OCI-M2 (cell line): ENCODE results near the gene CDC37.
"Not testable (repeated sequence)": the region's sequence is repeated elsewhere in the genome, so short reads cannot be mapped to it uniquely, and the experiment has no call there.

Source experiments
- DNase-seq: peaks from one replicate; lab custom pipeline; 2025; ENCODE audit not compliant: unreplicated experiment; lab: John Stamatoyannopoulos, UW

CDC37 gene

DNA sequence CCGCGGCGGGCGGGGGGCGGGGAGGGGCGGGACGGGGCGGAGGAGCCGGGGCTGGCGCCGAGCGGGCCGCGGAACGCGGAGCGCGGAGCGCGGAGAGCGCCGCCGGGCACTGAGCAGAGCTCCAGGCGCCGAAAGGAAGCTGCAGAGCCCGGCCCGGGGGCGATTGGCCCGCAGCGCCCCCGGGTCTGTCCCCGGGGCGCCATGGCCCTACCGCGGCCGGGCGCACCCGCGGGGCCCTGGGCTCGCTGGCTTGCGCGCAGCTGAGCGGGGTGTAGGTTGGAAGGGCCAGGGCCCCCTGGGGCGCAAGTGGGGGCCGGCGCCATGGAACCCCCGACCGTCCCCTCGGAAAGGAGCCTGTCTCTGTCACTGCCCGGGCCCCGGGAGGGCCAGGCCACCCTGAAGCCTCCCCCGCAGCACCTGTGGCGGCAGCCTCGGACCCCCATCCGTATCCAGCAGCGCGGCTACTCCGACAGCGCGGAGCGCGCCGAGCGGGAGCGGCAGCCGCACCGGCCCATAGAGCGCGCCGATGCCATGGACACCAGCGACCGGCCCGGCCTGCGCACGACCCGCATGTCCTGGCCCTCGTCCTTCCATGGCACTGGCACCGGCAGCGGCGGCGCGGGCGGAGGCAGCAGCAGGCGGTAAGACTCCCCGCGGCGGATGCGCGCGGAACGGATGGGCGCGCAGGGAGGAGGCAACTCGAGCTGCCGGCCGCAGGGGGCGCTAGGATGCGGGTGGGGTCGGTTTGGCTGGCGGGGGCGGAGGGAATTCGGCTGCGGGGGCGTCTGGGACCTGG is 17.3 kb upstream of the CDC37 start, which contains the start of gene PDE4A:
TSS of gene PDE4A (plus strand) at position 95 of the 796 bp plus-strand sequence. CDS start at position 322, 227 bp downstream.
- no peak for DNase-seq

DNA sequence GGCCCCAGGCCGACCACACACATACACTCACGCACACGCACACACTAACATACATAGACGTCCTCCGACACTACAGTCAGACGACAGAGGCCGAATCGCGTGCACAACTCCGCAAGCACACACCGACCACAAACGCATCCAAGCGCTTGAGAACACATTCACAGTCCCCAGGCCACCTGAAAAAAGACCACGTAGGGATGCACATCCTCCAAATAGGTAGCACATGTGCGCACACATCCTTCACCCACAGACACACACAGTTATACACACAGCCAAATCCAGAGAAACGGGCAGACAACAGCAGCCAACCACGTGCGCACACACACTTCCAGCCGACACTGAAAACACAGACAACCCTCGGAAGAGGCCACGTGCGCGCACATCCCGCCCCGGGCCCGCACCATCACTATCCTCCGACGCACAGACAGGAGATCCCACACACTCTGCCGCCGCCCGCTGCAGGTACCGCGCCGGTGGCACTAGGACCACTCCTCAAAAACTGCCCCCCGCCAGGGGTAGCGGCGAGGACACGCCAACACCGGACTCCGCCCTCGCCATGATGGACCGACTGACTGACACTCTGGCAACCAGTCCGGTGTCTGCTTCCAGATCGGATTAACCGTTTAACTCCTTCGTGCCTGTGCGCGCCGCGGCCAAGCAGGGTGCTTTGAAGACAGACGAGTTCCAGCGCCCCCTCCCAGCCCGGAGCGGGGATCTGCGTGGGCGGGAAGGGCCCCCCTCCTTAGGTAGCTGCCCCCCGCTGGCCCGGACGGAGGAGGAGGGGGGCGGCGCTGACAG is 16.5 kb upstream of the CDC37 start:
- DNase-seq, result peak; percentile 100

DNA sequence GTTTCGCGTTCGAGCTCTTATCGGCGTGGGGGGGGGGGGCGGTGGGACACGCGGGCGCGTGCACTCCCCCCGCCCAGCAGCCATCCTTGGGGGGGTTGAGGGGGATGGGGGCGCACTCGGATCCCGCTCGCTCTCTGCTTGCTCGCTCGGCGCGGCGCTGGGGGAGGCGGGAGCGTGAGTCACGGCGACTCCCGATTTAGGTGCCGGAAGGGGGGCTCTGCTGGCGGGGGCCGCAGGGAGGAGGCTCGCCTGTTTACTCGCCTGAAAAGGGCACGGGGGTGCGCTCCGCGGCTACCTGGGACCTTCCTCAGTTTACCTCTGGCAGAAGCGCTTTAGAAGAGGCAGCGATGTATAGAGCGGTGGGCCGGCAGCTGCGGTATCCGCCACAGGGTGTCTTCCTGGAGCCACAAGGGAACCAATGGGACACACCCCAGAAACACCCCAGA is 15.9 kb upstream of the CDC37 start:
- no peak for DNase-seq

DNA sequence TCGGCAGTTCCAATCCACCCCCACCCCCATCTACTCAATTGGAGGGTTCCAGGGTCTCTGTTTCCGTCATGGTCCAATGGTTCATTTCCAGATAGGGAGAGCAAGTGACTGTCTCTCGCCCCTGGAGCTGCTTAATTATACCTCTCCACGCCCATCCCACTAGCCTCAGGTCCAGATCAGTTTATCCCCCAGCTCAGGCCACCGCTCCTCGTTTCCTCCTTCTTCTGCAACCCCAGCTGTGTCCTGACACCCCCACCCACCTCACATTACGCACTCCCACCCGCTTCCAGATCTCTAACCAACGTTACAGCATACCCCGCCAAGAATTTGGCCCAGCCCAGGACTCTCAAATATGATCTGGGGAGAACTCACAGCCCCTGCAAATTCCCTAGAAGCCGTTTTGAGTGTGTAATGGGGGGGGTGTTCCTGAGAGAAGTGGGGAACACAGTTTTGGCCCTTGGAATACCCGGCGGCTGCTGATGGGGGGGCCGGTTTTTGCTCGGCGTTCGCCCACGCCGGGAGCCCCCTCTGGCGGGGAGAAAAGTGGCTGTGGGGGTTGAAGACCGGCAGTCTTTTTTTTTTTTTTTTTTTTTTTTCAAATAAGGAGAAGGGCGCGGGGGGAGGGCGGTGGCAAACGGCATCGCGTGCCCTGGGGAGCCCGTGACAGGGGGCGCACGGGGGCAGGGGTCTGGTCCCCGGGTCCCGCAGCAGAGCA is 15.3 kb upstream of the CDC37 start:
- peak; percentile 99 for DNase-seq

DNA sequence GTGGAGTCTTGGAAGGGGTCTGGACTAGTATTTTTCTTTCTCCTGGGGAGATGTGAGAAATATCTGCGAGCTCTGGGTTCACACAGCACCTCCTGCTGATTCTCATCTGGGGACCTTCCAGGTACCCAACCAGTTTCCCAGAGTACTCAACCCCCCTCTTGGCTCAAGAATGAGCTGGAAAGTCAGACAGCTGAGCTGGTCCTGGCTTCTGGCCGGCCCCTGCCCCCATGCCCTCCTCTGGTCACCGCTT is 14.8 kb upstream of the CDC37 start:
- DNase-seq, result no peak

DNA sequence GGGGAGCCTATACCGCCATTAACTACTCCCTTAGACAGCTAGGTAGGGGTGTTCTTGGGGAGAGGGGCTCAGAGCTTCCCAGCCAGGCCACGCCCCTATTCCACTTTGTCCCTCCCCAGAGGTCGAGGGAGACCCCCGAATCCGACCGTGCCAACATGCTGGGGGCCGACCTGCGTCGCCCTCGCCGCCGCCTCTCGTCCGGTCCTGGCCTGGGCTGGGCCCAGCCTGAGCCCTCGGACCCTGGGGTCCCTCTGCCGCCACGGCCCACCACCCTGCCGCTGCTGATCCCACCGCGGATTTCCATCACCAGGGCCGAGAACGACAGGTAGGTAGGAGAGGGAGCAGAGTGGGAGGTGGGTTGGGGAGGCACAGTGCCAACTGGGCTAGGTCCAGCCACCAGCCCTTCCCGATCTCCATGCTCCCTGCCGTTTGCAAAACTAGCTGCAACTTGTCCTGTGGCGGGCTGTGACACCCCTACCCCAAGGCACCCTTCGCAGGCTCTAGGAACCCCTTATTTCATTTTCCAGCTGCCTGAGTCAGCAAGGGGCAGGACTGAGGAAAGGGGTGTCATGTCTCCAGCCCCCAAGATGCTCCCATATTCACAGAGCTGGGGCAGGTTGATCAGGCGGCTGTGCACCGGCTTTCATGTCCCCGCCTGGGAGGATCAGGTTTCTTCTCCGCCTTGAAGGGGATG is 14.3 kb upstream of the CDC37 start:
- no peak for DNase-seq

DNA sequence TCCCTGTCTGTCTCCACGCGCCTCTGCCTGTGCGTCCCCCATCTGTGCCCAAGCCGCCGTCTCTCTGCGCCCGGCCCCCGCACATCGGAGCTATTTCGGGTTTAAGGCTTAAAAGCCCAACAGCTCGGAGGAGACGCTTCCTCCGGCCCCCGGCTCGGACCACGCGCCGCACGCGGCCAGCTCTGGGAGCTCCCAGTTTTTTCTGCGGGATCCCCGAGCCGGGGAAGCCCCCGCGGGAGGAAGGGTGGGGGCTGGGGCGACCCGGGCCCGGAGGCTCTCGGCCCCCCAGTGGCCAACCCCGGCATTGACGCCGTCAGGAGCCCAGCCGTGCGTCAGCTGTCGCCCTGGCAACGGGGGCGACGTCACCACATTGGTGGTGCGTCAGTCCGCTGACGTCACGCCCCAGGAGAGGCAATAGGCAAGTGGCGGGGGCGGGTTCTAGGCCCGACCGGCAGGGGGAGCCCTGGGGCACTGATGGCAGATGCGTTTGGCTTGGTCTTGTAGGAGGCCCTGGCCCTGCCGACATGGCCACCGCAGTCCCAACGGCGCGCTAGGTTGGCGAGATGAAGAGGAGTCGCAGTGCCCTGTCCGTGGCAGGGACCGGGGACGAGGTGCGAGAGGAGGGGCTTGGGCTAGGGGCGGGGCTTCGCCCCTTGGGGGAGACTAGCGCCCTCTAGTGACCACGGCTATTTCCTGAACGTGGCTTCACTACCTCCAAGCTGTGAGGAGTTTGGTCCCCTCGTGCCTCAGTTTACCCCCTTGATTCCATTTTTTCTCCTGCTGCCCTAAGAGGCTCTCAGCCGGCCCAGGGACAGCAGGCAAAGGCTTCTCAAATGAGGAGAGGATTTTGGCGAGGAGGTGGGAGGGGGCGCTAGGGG is 13.3 kb upstream of the CDC37 start:
- DNase-seq, result peak; percentile 100

DNA sequence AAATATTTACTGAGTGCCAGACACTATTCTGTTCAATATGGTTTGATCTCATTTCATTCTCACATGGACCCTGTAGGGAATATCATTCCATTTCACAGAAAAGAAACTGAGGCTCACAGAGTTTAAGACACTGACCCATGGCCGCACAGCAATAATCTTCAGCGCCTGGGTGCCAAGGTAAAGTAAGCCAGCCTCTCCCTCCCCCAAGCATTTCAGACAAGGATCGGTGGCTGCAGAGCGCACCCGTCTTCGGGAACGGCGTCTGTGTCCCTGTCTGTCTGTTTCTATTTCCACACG is 12.7 kb upstream of the CDC37 start:
- peak; percentile 96 for DNase-seq

DNA sequence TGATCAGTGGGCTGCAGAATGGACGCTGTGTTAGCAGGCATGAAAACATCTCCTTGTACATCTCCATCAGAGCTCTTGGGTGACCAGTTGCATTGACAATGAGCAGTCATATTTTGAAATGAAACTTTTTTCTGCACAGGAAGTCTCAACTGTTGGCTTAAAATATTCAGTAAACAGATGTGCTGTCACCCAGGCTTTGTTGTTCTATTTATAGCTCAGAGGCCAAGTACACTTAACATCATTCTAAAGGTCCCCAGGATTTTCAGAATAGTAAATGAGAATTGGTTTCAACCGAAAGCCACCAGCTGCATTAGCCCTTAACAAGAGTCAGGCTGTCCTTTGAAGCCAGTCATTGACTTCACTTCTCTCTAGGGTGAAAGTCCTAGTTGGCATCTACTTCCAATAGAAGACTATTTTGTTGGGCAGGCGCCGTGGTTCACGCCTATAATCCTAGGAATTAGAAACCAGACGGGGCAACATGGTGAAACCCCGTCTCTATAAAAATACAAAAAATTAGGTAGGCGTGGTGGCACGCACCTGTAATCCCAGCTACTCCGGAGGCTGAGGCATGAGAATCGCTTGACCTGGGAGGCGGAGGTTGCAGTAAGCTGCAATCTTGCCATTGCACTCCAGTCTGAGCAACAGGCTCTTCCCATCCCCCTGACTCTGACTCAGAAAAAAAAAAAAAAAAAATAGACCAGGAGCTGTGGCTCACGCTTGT is 9.1 kb upstream of the CDC37 start:
- DNase-seq, result no peak

DNA sequence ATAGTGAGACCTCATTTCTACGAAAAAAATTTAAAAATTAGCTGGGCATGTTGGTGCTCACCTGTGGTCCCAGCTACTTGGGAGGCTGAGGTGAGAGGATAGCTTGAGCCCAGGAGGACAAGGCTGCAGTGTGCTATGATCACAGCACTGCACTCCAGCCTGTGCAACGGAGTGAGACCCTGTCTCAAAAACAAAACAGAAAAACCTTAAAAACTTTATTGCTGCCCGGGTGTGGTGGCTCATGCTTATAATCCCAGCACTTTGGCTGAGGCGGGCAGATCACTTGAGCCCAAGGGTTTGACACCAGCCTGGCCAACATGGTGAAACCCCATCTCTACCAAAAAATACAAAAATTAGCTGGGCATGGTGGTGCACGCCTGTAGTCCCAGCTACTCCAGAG is 7.9 kb upstream of the CDC37 start:
- not testable (repeated sequence) for DNase-seq

DNA sequence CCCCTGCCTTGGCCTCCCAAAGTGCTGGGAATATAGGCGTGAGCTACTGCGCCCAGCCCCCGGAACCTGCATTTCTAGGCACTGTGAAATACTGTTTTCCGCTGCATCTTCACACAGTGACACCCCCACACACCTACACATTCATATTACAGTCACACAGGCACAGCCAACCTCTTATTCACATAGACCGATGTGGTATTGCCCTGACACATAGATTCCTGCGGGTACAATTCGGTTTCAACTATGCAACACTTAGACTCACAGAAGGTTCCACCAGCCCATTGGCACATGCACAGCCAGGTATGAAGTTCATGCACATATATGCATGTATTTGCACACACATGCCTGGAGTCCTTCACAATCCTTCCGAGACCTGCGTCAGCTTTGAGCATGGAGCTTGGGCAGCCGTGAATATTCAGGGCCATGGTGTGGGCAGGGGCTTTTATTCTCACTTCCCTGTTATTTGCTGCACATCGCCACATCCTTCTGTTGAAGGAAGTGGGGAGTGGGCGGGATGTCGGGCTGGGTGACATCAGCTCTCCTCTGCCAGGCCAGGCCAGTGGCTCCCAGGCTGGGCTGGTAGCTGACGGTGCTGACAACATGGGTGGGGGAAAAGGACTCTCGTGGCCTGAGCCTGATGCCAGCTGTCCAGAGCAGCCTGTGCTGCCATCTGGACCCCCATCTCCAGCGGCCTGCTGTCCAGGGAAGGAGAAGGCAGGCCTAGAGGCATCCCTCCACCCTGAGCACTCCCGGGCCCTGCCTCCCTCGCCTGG is 5.4 kb upstream of the CDC37 start:
- DNase-seq, result no peak

DNA sequence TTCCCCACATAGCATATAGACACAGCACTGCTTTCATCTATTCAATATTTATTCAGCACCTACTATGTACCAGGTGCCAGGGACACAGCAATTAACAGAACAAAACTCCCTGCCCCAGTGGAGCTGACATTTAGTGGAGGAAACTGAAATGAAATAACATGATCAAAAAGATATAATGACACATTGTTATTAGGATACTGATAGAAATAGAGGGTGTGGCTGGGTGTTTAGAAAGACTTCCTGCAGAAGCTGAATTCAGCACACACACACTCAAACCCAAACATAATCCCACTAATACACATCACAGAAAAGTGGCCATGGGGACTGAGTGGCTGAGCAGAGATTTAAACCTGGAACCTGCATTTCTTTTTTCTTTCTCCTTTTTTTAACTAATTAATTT is 3.8 kb upstream of the CDC37 start:
- no peak for DNase-seq

DNA sequence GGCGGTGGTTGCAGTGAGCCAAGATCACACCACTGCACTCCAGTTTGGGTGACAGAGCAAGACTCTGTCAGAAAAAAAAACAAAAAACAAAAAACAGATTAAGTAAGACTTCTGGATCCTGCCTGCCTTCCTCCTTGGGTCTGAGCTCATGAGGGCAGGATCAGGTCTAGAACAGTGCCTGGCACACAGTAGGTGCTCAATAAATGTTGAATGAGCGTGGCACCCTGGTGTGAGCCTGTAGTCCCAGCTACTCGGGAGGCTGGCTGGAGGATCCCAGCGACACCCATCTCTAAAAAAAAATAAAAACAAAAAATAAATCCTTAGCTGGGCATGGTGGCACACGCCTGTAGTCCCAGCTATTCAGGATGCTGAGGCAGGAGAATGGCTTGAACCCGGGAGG is 2.8 kb upstream of the CDC37 start:
- no peak for DNase-seq

DNA sequence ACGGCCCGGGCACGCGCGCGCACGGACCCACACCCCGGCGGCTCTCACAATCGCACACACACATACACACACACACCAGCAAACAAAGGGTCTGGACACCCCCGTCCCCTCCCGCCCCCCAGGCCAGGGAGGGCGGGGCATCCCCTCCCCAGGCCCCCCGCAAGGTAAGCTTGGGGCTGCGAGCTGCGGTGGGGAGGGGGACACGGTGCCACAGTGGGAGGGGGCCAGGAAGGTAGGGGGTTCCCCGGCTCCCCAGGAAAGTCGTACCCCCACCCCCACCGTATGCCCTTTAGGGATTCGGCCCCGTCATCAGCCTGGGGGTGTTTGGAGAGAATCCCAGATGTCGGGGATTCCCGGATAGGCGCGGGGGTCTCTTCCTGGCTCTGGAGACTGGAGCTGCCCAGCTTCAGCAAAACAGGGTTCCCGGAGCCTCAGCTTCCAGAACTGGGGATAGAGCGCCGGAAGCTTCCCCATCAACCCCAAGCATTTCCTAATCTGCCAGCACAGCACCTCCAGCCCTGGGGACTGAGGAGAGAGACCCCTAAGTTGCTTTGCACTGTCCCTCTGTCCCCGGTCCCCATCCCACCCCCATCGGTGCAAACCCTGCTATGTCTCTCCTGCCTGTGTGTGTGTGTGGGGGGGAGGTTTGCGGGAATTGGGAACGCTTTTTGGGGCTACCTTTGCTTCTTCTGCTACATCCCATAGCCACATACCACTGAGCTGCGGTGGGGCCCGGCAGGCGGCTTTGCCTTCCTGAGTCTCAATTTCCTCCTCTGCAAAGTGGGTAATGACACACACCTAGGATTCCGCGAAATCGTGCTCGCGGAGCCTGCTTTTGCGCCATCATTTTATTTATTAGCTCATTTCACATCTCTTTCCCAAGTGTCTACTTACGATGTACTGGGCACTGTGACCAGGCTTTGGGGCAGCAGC is 1.8 kb upstream of the CDC37 start:
- DNase-seq, result no peak

DNA sequence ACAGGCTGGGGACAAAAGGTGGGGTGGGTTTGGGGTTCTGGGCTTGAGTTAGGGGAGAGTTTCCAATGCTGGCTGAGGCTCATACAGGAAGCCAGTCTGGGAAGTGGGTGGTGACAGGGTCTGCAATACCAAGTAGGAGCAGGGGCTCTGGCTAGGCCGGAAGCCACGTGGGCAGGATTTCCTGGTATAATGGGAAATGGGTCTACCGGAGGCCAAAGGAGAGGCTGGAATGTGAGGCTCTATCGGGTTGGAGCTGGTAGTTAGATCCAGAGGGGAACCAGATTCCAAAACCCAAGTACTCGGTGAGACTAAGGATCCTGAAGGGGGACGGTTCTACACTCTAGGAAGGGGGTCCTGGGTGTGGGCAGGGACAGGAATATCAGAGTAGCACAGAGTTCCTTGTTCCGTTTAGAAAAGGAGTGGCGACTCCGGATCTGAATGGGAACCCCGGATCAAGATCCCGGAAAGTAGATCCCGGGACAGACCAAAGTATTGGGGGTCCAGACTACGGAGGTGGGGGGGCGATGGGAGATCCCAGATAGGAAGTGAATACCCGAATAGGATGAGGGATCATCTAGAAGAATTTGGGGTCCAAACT is 802 bp downstream of the CDC37 start:
- peak; percentile 89 for DNase-seq

DNA sequence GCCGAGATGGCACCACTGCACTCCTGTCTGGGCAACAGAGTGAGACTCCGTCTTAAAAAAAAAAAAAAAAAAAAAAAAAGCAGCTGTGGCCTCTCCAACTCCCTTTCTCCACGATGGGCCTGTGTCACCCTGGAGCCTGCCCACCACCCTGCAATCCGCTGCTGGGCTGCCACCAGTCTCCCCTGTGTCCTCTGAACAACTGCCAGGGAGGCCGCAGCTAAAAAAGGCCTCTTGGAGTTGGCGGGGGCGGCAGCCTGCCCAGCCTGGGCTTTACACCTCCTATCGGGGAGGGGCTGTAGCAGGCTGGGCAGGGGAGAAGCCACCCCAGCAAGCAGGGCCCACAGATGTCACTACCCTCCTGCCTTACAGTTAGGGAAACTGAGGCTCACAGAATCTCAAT is 3.5 kb downstream of the CDC37 start:
- DNase-seq, result no peak

DNA sequence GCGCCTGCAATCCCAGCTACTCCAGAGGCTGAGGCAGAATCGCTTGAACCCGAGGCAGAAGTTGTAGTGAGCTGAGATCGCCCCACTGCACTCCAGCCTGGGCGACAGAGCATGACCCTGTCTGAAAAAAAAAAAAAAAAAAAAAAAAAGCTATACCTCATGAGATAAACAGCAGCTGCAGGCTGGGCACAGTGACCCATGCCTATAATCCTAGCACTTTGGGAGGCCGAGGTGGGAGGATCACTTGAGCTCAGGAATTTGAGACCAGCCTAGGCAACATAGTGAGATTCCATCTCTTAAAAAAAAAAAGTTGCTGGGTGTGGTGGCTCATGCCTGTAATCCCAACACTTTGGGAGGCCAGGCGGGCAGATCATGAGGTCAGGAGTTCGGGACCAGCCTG is 4.0 kb downstream of the CDC37 start:
- not testable (repeated sequence) for DNase-seq

DNA sequence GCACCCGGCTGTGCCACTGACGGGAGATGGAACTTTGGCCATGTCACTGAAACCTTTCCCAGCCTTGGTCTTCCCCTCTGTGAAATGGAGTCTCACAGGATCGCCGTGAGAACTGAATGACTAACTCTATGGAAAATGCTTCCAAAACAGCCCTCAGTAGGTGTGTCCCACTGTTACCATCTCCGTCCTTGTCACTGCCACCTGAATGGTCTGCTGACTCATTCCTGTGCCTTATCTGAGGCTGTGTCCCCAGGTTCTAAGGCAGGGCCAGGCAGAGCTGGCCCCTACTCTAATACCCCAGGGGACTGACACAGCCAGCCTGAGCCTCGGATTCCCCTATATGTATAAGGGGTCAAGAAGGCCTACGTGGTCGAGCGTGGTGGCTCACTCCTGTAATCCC is 4.5 kb downstream of the CDC37 start:
- DNase-seq, result no peak
